ENCODE data around the gene DBN1.

DNA sequence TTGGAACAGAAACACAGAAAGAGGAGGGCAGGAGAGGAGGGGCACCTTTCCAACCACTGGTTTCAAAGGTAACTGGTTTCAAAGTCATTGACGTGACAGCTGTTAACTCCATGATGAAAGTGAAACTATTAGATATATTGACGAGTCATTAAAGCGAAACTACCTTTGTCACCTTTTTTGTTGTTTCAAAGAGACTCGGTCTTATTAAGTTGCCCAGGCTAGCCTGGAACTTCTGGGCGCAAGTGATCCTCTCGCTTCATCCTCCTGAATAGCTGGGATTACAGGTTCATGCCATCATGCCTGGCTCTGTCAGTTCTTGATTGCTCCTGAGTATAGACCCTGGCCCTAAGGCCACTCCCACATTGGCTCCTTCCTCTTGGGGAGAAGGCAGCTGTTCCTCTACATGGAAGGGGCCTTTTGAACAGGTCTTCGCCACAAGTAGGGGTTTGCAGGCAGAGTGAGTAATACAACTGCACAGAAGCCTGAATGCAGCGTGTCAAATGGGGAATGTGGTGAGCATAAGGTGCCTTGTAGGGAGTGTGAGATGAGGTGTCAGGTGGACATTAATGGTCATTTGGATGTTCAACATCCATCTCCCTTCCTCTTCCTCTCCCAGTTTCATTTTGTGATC lies 60.7 kb downstream of the DBN1 start:
- TF ChIP-seq, protein P1, sequence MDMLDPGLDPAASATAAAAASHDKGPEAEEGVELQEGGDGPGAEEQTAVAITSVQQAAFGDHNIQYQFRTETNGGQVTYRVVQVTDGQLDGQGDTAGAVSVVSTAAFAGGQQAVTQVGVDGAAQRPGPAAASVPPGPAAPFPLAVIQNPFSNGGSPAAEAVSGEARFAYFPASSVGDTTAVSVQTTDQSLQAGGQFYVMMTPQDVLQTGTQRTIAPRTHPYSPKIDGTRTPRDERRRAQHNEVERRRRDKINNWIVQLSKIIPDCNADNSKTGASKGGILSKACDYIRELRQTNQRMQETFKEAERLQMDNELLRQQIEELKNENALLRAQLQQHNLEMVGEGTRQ (IDR thresholded peaks at IDR 0.05; ENCODE audit: low read length), result no peak
- TF ChIP-seq POLR2AphosphoS5 (IDR thresholded peaks at IDR 0.05; ENCODE audit: low read depth, low read length) (no peak), ZNF274 (IDR thresholded peaks at IDR 0.05; ENCODE audit: borderline replicate concordance, extremely low read depth, low read length) (no peak), RAD21 (IDR thresholded peaks at IDR 0.05 in 1 of 2, conservative IDR thresholded peaks at IDR 0.05 in 1 of 2; ENCODE audit: low read depth in 2 of 2, low read length in 2 of 2) (no peak), MAFK (IDR thresholded peaks at IDR 0.05; ENCODE audit: low read depth, low read length) (no peak), GABPA (IDR thresholded peaks at IDR 0.05; ENCODE audit: borderline replicate concordance, insufficient read depth, low read length) (no peak), RNF2 (IDR thresholded peaks at IDR 0.05; ENCODE audit: borderline replicate concordance, low read depth, low read length, missing control alignments, poor library complexity, severe bottlenecking) (no peak), EP300 (IDR thresholded peaks at IDR 0.05; ENCODE audit: borderline replicate concordance in 1 of 2, low read depth in 2 of 2, low read length in 2 of 2) (no peak)
- TF ChIP-seq, protein P2, sequence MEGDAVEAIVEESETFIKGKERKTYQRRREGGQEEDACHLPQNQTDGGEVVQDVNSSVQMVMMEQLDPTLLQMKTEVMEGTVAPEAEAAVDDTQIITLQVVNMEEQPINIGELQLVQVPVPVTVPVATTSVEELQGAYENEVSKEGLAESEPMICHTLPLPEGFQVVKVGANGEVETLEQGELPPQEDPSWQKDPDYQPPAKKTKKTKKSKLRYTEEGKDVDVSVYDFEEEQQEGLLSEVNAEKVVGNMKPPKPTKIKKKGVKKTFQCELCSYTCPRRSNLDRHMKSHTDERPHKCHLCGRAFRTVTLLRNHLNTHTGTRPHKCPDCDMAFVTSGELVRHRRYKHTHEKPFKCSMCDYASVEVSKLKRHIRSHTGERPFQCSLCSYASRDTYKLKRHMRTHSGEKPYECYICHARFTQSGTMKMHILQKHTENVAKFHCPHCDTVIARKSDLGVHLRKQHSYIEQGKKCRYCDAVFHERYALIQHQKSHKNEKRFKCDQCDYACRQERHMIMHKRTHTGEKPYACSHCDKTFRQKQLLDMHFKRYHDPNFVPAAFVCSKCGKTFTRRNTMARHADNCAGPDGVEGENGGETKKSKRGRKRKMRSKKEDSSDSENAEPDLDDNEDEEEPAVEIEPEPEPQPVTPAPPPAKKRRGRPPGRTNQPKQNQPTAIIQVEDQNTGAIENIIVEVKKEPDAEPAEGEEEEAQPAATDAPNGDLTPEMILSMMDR (IDR thresholded peaks at IDR 0.05; ENCODE audit: control extremely low read depth in 1 of 3, insufficient read depth in 1 of 3, low read depth in 1 of 3, low read length in 3 of 3), result no peak
